H1 (cell line): ENCODE results near the gene C20orf173. TPM values are rescaled to one million over a fixed set of nuclear protein-coding genes. Genes with fewer than 3 reads are reported as not detected.

ENCODE experiments used
- CTCF ChIA-PET: fragments of 300-600 bp; sonication (Branson Sonifier 250); formaldehyde crosslinking; loops from one replicate; lab custom pipeline; 2021; ENCODE audit not compliant: partially characterized antibody; lab: Charles Lee
- POLR2A ChIA-PET: fragments of 300-600 bp; sonication (Branson Sonifier 250); formaldehyde crosslinking; loops from one replicate; lab custom pipeline; 2021; ENCODE audit warnings: inconsistent platforms; ENCODE audit not compliant: partially characterized antibody; lab: Charles Lee
- DNase-seq, 2 experiments: peaks; one replicate each; pipeline versions ENCODE4 v3.0.0 to v3.0.0-alpha.2; 2010 to 2022; ENCODE audit warnings: low spot score in 2 of 2, low read depth in 1 of 2, mixed read lengths in 1 of 2
- FAIRE-seq: peaks from 2 replicates; lab custom pipeline; 2011; peaks lifted over from hg19 to GRCh38; lab: Jason Lieb, UNC
- H2AFZ ChIP-seq: 2 replicates; pipeline ENCODE4 v1.8.1; 2012; ENCODE audit warnings: low read length, inconsistent platforms
- H2AK5ac ChIP-seq: 2 replicates; pipeline ENCODE4 v1.6.1; 2013; ENCODE audit warnings: low read depth, low read length
- H2BK120ac ChIP-seq: replicated peaks from 2 replicates; pipeline ENCODE3; 2013; ENCODE audit warnings: low read depth, low read length, inconsistent platforms
- H2BK12ac ChIP-seq: 2 replicates; pipeline ENCODE4 v1.6.1; 2013; ENCODE audit warnings: low read depth, low read length
- H2BK15ac ChIP-seq: 2 replicates; pipeline ENCODE4 v1.6.1; 2013; ENCODE audit warnings: low read length
- H2BK20ac ChIP-seq: 2 replicates; pipeline ENCODE4 v1.6.1; 2013; ENCODE audit warnings: low read length
- H2BK5ac ChIP-seq: 2 replicates; pipeline ENCODE4 v1.6.1; 2013; ENCODE audit warnings: low read depth, low read length
- H3K14ac ChIP-seq: 2 replicates; pipeline ENCODE4 v1.6.1; 2013; ENCODE audit warnings: inconsistent platforms; ENCODE audit not compliant: insufficient read length
- H3K18ac ChIP-seq: 2 replicates; pipeline ENCODE4 v1.6.1; 2013; ENCODE audit warnings: low read length; ENCODE audit errors: extremely low read depth
- H3K23ac ChIP-seq: 2 replicates; pipeline ENCODE4 v1.6.1; 2013; ENCODE audit warnings: inconsistent platforms; ENCODE audit not compliant: insufficient read length
- H3K23me2 ChIP-seq: 2 replicates; pipeline ENCODE4 v1.6.1; 2013; ENCODE audit warnings: low read depth, low read length
- H3K27ac ChIP-seq: 2 replicates; pipeline ENCODE4 v1.6.1; 2011; ENCODE audit warnings: low read depth, low read length, inconsistent platforms
- H3K27me3 ChIP-seq, 4 experiments: replicated peaks in 1 of 4; 1 replicate in 1 of 4; 2 replicates in 3 of 4; pipeline versions ENCODE4 v1.6.1 to v1.8.1; 2011 to 2013; ENCODE audit warnings: low read length in 3 of 4, mild to moderate bottlenecking in 3 of 4, inconsistent platforms in 2 of 4, mixed read lengths in 2 of 4, moderate library complexity in 1 of 4; ENCODE audit not compliant: control insufficient read depth in 3 of 4, insufficient read depth in 3 of 4; ENCODE audit errors: extremely low read depth in 1 of 4
- H3K36me3 ChIP-seq, 4 experiments: 2 replicates each; pipeline versions ENCODE4 v1.6.1 to v1.8.1; 2011 to 2013; ENCODE audit warnings: mild to moderate bottlenecking in 4 of 4, low read length in 3 of 4, moderate library complexity in 2 of 4, control low read depth in 1 of 4, inconsistent platforms in 1 of 4; ENCODE audit not compliant: insufficient read depth in 4 of 4, control insufficient read depth in 2 of 4
- H3K4ac ChIP-seq: replicated peaks from 2 replicates; pipeline ENCODE3; 2013; ENCODE audit warnings: low read length, low read depth, mixed read lengths, inconsistent platforms; ENCODE audit not compliant: insufficient read length
- H3K4me1 ChIP-seq, 4 experiments: replicated peaks in 1 of 4; 1 replicate in 1 of 4; 2 replicates in 3 of 4; pipeline versions ENCODE4 v1.6.1 to v1.8.1; 2011 to 2013; ENCODE audit warnings: low read length in 3 of 4, inconsistent platforms in 2 of 4, mixed read lengths in 1 of 4; ENCODE audit not compliant: insufficient read depth in 4 of 4, control insufficient read depth in 3 of 4
- H3K4me2 ChIP-seq, 2 experiments: 2 replicates each; pipeline versions ENCODE4 v1.6.1 to v1.8.1; 2011 to 2013; ENCODE audit warnings: low read depth in 2 of 2, low read length in 2 of 2, control low read depth in 1 of 2, inconsistent platforms in 1 of 2, mild to moderate bottlenecking in 1 of 2; ENCODE audit not compliant: insufficient read depth in 1 of 2
- H3K4me3 ChIP-seq, 4 experiments: fragments of 200-600, 300-600 bp in 1 of 4; sonication (generic), shearing (Covaris generic), sonication (Bioruptor Twin) in 1 of 4; 2 replicates each; pipeline versions ENCODE4 v1.5.1 to v1.8.1; 2011 to 2016; ENCODE audit warnings: low read length in 4 of 4, low read depth in 3 of 4, control low read depth in 2 of 4, inconsistent platforms in 2 of 4, mild to moderate bottlenecking in 2 of 4, mixed read lengths in 1 of 4, moderate library complexity in 1 of 4; ENCODE audit not compliant: insufficient read depth in 2 of 4; ENCODE audit errors: extremely low read depth in 1 of 4
- H3K56ac ChIP-seq: replicated peaks from 2 replicates; pipeline ENCODE3; 2013; ENCODE audit warnings: low read depth, mild to moderate bottlenecking, mixed read lengths, low read length, inconsistent platforms; ENCODE audit not compliant: insufficient read length
- H3K79me1 ChIP-seq: 2 replicates; pipeline ENCODE4 v1.6.1; 2013; ENCODE audit warnings: low read depth, low read length, control low read depth
- H3K79me2 ChIP-seq, 2 experiments: 2 replicates each; pipeline versions ENCODE4 v1.6.1 to v1.8.1; 2012 to 2013; ENCODE audit warnings: low read length in 2 of 2, mild to moderate bottlenecking in 2 of 2, inconsistent platforms in 1 of 2; ENCODE audit not compliant: insufficient read depth in 2 of 2, control insufficient read depth in 1 of 2
- H3K9ac ChIP-seq, 4 experiments: replicated peaks in 1 of 4; 1 replicate in 1 of 4; 2 replicates in 3 of 4; pipeline versions ENCODE4 v1.6.1 to v1.8.1; 2011 to 2013; ENCODE audit warnings: low read depth in 3 of 4, low read length in 3 of 4, control low read depth in 2 of 4, mild to moderate bottlenecking in 2 of 4, moderate library complexity in 2 of 4, inconsistent platforms in 1 of 4; ENCODE audit errors: extremely low read depth in 1 of 4
- H3K9me3 ChIP-seq, 2 experiments: 2 replicates each; pipeline versions ENCODE4 v1.6.1 to v1.8.1; 2012 to 2013; ENCODE audit warnings: mild to moderate bottlenecking in 2 of 2, moderate library complexity in 2 of 2, control low read depth in 1 of 2, inconsistent platforms in 1 of 2, low read depth in 1 of 2, low read length in 1 of 2, mixed read lengths in 1 of 2; ENCODE audit not compliant: insufficient read depth in 2 of 2
- H4K20me1 ChIP-seq, 2 experiments: replicated peaks in 1 of 2; 2 replicates each; pipeline versions ENCODE3 to v1.8.1; 2011 to 2013; ENCODE audit warnings: inconsistent platforms in 2 of 2, low read length in 2 of 2, mild to moderate bottlenecking in 1 of 2; ENCODE audit not compliant: insufficient read depth in 2 of 2, control insufficient read depth in 1 of 2
- H4K5ac ChIP-seq: 2 replicates; pipeline ENCODE4 v1.6.1; 2013; ENCODE audit warnings: low read length, low read depth, mixed read lengths, inconsistent platforms; ENCODE audit not compliant: insufficient read length
- H4K8ac ChIP-seq: 2 replicates; pipeline ENCODE4 v1.8.0; 2013; ENCODE audit warnings: mild to moderate bottlenecking, moderate library complexity, low read length, inconsistent platforms; ENCODE audit not compliant: insufficient read depth; ENCODE audit errors: extremely low read depth
- H4K91ac ChIP-seq: replicated peaks from 2 replicates; pipeline ENCODE3; 2013; ENCODE audit warnings: low read length, mixed read lengths, inconsistent platforms; ENCODE audit not compliant: insufficient read length
- WGBS, 2 experiments: shearing (Covaris generic) in 1 of 2; methylation state at CpG; one replicate each; pipeline versions ENCODE4 v1.1.6 to v1.1.7; 2013 to 2015; ENCODE audit warnings: low lambda C conversion rate in 2 of 2, mixed read lengths in 2 of 2, inconsistent platforms in 1 of 2, low coverage in 1 of 2, missing lambda C conversion rate in 1 of 2; ENCODE audit not compliant: insufficient replicate concordance in 2 of 2, insufficient coverage in 1 of 2, insufficient read length in 1 of 2; ENCODE audit errors: extremely low coverage in 1 of 2, missing lambda C conversion rate in 1 of 2; 5-methylcytosine and 5-hydroxymethylcytosine counted together
- polyA plus RNA-seq, 7 experiments: library from polyadenylated mRNA; depleted of rRNA in 3 of 7; stranded (reverse) in 5 of 7; unstranded in 2 of 7; fragments of >200 nt in 5 of 7; fragments of 200-250 nt in 2 of 7; gene quantifications; 1 replicate in 5 of 7; 2 replicates in 1 of 7; 4 replicates in 1 of 7; pipeline versions ENCODE4 v1.2.1 to v1.2.3, GENCODE V29; 2011 to 2013; ENCODE audit warnings: missing spikeins in 2 of 7, mixed read lengths in 2 of 7
- total RNA-seq: library from RNA; stranded (reverse); fragmentation: NEBNext Ultra II Directional; extraction: Animal tissue kit (Norgen Biotek cat#: 25700); gene quantifications from 2 replicates; pipeline ENCODE4 v1.2.1, GENCODE V29; 2021

C20orf173 gene
- total and polyA plus RNA-seq, 2 of the 8 experiments (the other 6 are each of a cell fraction or from before 2014, with no cell fraction given), result not detected

- Histone ChIP-seq H4K5ac (no peak overlapping the region), H3K14ac (no peak overlapping the region), H3K9ac (no peak overlapping the region), H3K23ac (no peak overlapping the region), H3K4me1 (no peaks in the 10 kb centered on the region), H3K18ac (no peak overlapping the region), H2AK5ac (no peak overlapping the region), H3K56ac (no peak overlapping the region), H2BK15ac (no peak overlapping the region), H2BK120ac (no peak overlapping the region), H2BK5ac (no peak overlapping the region), H3K36me3 (peaks cover 14 to 33% (median 25%) of the 10 kb centered on the region in 4 experiments), H2BK12ac (no peak overlapping the region), H3K27me3 (no peaks in the 10 kb centered on the region), H3K4me3 (no peak overlapping the region), H3K79me1 (no peaks in the 10 kb centered on the region), H4K91ac (no peak overlapping the region), H3K23me2 (no peaks in the 10 kb centered on the region), H2AFZ (no peak overlapping the region), H4K8ac (no peak overlapping the region; the same call in 1 of the 2 replicates), H3K4me2 (no peak overlapping the region), H3K79me2 (no peaks in the 10 kb centered on the region), H3K9me3 (no peaks in the 10 kb centered on the region), H4K20me1 (peaks cover 0 to 2% of the 10 kb centered on the region in 2 experiments), H3K27ac (no peak overlapping the region), H3K4ac (no peak overlapping the region), H2BK20ac (no peak overlapping the region)
- DNase-seq (no peak), FAIRE-seq (no peak)
- 85% methylated on average over 12 of the region's 12 CpGs; no CpG with 5 or more reads in 1 of the 2 experiments for WGBS, 2 experiments
- ChIA-PET POLR2A (interaction anchor here (0.7 to 1.2 kb wide), 2 partner anchors 29 to 56 kb away, joined by 3 read pairs; partner anchors contain the start of gene CEP250), CTCF (interaction anchor here (0.6 to 4.8 kb wide), 16 partner anchors 8 to 1843 kb away, joined by 3 to 25 read pairs (median 4); no protein-coding TSS in a partner anchor)
Measured at GRCh38 chr20:35510951-35511735, 18.3 kb downstream of the C20orf173 start.
